Loucy (cell line): ENCODE data around the gene NUDT1.
A peak's percentile ranks its signal among the peaks of the same experiment; 100 is the strongest.

Experiments
- H2AFZ ChIP-seq: fragments of 200-600 bp; sonication (generic); 2 replicates; pipeline ENCODE4 v1.6.0; 2016; ENCODE audit warnings: antibody characterized with exemption, mild to moderate bottlenecking, low read length, moderate library complexity
- H3F3A ChIP-seq: fragments of 200-600 bp; 2 replicates; pipeline ENCODE4 v1.6.0; 2016; ENCODE audit warnings: antibody characterized with exemption, low read depth, mild to moderate bottlenecking
- H3K27me3 ChIP-seq: fragments of 200-600 bp; sonication (generic); 2 replicates; pipeline ENCODE4 v1.6.1; 2014; ENCODE audit warnings: low read length, mild to moderate bottlenecking; ENCODE audit not compliant: insufficient read depth, poor library complexity, severe bottlenecking
- H3K36me3 ChIP-seq: fragments of 200-600 bp; sonication (generic); 2 replicates; pipeline ENCODE4 v1.6.1; 2016; ENCODE audit warnings: low read length; ENCODE audit not compliant: insufficient read depth
- H3K4me1 ChIP-seq: fragments of 200-600 bp; sonication (generic); 2 replicates; pipeline ENCODE4 v1.5.1; 2014; ENCODE audit warnings: low read length, mild to moderate bottlenecking; ENCODE audit not compliant: insufficient read depth, poor library complexity, severe bottlenecking
- H3K4me2 ChIP-seq: fragments of 200-600 bp; sonication (generic); 2 replicates; pipeline ENCODE4 v1.6.0; 2014; ENCODE audit warnings: antibody characterized with exemption, low read length, low read depth, mild to moderate bottlenecking; ENCODE audit not compliant: poor library complexity, severe bottlenecking
- H3K4me3 ChIP-seq: fragments of 200-600 bp; sonication (generic); 2 replicates; pipeline ENCODE4 v1.5.1; 2014; ENCODE audit warnings: low read length, mild to moderate bottlenecking, mixed read lengths; ENCODE audit not compliant: poor library complexity, severe bottlenecking
- H3K79me2 ChIP-seq: fragments of 200-600 bp; sonication (generic); 2 replicates; pipeline ENCODE4 v1.6.1; 2014; ENCODE audit warnings: low read length; ENCODE audit not compliant: insufficient read depth
- H3K9ac ChIP-seq: fragments of 200-600 bp; sonication (generic); 2 replicates; pipeline ENCODE4 v1.6.0; 2014; ENCODE audit warnings: mild to moderate bottlenecking, low read depth, low read length, moderate library complexity; ENCODE audit not compliant: poor library complexity, severe bottlenecking
- H3K9me2 ChIP-seq: fragments of 200-600 bp; sonication (generic); replicated peaks from 2 replicates; pipeline ENCODE4 v1.6.1; 2016; ENCODE audit warnings: low read depth, low read length, mixed read lengths
- H3K9me3 ChIP-seq: fragments of 200-600 bp; sonication (generic); 2 replicates; pipeline ENCODE4 v1.6.1; 2014; ENCODE audit warnings: mild to moderate bottlenecking, antibody characterized with exemption, low read length, low read depth; ENCODE audit not compliant: insufficient read depth
- H4K20me1 ChIP-seq: fragments of 200-600 bp; sonication (generic); 2 replicates; pipeline ENCODE4 v1.6.0; 2014; ENCODE audit warnings: antibody characterized with exemption, low read length, mild to moderate bottlenecking; ENCODE audit not compliant: insufficient read depth, poor library complexity, severe bottlenecking
- CTCF ChIP-seq: fragments of 200-600 bp; sonication (generic); conservative IDR thresholded peaks from 2 replicates; pipeline ENCODE4 v1.5.1; 2014; ENCODE audit warnings: mild to moderate bottlenecking, antibody characterized with exemption, low read length
- EZH2phosphoT487 ChIP-seq: fragments of 200-600 bp; IDR thresholded peaks from 2 replicates; pipeline ENCODE4 v1.6.1; 2018; ENCODE audit warnings: antibody characterized with exemption, mild to moderate bottlenecking, moderate library complexity, borderline replicate concordance

The NUDT1 gene

DNA sequence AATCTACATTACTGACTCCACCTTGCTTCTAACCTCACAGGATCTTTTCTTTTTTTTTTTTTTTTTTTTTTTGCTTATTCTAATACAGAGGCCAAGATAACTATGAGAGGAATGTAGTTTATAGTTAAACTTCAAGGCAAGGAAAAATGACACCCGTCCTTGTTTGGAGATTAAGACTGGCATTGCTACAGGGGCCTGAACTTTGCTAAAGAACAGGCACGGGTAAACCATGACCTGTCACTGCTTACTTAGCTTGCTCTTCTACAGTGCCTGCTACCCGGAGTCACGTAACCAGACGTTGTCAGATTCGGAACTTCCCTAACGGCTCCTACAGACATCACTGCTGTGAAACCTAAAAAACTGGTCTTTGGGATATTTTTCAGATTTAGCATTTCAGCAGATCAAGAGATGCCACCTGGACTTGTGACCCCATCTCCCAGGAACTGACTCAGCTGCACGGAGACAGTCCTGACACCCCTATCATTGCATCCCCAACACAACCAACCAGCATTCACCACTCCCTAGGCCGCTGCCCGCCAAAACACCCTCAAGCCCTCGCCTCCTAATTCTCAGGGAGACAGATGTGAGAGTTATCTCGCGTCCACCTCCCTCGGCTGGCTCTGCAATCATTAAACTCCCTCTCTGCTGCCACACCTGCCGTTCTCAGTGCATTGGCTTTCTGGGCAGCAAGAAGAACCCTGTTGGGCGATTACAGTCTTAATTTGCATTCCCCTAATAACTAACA lies 36.8 kb upstream of the NUDT1 start:
- H4K20me1 ChIP-seq: no peaks in the 10 kb centered on the region
- peaks cover 50% of the 10 kb centered on the region; the same call in 1 of the 2 replicates for H3K36me3 ChIP-seq
- TF ChIP-seq CTCF: no peak
- no peak for TF ChIP-seq EZH2phosphoT487
- H3K4me3 ChIP-seq: no peak overlapping the region
- H3K27me3 ChIP-seq: no peaks in the 10 kb centered on the region
- no peaks in the 10 kb centered on the region for H3K9me2 ChIP-seq
- H3K4me1 ChIP-seq: no peaks in the 10 kb centered on the region
- no peak overlapping the region for H2AFZ ChIP-seq
- peaks cover 5% of the 10 kb centered on the region; the same call in 1 of the 2 replicates for H3K79me2 ChIP-seq
- H3K4me2 ChIP-seq: no peak overlapping the region
- no peaks in the 10 kb centered on the region for H3K9me3 ChIP-seq
- H3F3A ChIP-seq: no peaks in the 10 kb centered on the region
- no peak overlapping the region for H3K9ac ChIP-seq

DNA sequence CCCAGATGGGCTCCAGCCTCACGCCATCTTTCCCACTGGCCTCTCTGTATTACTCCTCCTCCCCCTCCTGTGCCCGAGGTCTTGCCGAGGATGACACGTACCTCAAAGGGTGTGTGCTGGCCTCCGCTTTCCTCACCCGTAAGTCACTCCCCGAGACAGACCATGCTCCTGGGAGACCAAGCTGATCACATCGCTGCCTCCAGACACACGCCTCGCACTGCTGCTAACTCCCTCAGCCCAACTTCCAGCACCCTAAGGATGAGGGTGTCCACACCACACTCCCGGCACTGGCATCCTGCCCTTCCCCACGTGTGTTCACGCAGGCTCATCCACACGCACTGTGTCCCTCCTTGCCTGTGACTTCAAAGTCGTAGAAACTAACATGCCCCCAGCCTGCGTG lies 33.3 kb upstream of the NUDT1 start:
- Histone ChIP-seq H3K4me2 (no peak overlapping the region), H3K4me1 (peaks cover 2% of the 10 kb centered on the region), H3K9me2 (no peaks in the 10 kb centered on the region), H3K27me3 (no peaks in the 10 kb centered on the region), H2AFZ (no peak overlapping the region), H3K9me3 (no peaks in the 10 kb centered on the region), H3K4me3 (no peak overlapping the region), H3K79me2 (peaks cover 5% of the 10 kb centered on the region; the same call in 1 of the 2 replicates), H3K9ac (no peak overlapping the region), H3F3A (no peaks in the 10 kb centered on the region), H3K36me3 (peaks cover 64% of the 10 kb centered on the region; the same call in 1 of the 2 replicates), H4K20me1 (no peaks in the 10 kb centered on the region)
- TF ChIP-seq EZH2phosphoT487 (no peak), CTCF (no peak)

DNA sequence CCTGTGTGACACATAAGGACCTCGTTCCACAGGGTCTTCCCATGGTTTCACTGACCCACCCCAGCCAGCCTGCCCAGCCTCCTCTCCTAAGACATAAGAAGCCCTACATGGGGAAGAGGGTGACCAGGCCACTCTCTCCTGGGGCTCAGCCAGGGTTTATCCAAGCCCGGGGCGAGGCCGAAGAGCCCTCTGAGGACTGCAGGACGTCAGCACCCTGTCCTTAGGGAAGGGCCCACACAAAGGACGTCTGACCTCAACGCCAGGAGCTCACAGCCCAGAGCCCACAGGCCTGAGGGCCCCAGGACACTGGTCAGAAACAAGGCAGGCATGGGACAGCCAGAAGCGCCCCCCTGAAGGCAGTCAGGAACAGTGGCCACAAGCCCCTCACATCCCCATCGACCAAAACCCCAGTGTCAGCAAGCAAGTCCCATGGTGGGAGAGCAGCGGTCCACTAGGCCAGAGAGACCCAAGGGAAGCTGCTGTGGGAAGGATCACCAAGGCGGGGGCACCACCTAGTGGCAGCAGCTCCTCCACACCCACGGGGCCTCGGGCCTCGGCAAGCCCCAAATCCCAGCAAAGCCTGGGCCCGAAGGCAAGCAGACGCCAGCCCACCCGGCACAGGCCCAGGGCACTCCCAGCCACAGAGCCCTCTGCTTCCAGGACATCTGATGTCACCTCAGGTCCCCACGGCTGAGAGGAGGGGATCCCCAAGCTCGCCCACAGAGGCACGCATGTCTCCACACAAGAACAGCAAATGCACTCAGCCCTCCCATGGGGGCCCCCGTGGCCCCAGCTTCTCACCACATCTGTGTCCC lies 32.7 kb upstream of the NUDT1 start:
- Histone ChIP-seq H3K27me3 (no peaks in the 10 kb centered on the region), H3K36me3 (peaks cover 70% of the 10 kb centered on the region; the same call in 1 of the 2 replicates), H3K4me3 (no peak overlapping the region), H3K4me1 (peaks cover 9% of the 10 kb centered on the region), H3K4me2 (no peak overlapping the region), H2AFZ (no peak overlapping the region), H4K20me1 (no peaks in the 10 kb centered on the region), H3K9ac (no peak overlapping the region), H3K79me2 (peaks cover 5% of the 10 kb centered on the region; the same call in 1 of the 2 replicates), H3K9me3 (no peaks in the 10 kb centered on the region), H3F3A (no peaks in the 10 kb centered on the region), H3K9me2 (no peaks in the 10 kb centered on the region)
- TF ChIP-seq EZH2phosphoT487 (no peak), CTCF (peak; percentile 64)
